Astrocyte (in vitro differentiated cells and primary cell): ENCODE results near the gene NPIPA1.
"Not testable (repeated sequence)": the region's sequence is repeated elsewhere in the genome, so short reads cannot be mapped to it uniquely, and the experiment has no call there.

ENCODE experiments used
- EZH2 ChIP-seq: IDR thresholded peaks from 2 replicates; pipeline ENCODE4 v1.6.1; 2012; ENCODE audit warnings: mild to moderate bottlenecking, low read length, inconsistent platforms; ENCODE audit not compliant: insufficient read depth
- TF ChIP-seq, protein P1 (sequence below): IDR thresholded peaks from 2 replicates; pipeline ENCODE4 v1.5.1; 2011; ENCODE audit warnings: low read depth, mild to moderate bottlenecking, inconsistent platforms, low read length, moderate library complexity; ENCODE audit not compliant: insufficient read depth

- TF ChIP-seq, protein P1, sequence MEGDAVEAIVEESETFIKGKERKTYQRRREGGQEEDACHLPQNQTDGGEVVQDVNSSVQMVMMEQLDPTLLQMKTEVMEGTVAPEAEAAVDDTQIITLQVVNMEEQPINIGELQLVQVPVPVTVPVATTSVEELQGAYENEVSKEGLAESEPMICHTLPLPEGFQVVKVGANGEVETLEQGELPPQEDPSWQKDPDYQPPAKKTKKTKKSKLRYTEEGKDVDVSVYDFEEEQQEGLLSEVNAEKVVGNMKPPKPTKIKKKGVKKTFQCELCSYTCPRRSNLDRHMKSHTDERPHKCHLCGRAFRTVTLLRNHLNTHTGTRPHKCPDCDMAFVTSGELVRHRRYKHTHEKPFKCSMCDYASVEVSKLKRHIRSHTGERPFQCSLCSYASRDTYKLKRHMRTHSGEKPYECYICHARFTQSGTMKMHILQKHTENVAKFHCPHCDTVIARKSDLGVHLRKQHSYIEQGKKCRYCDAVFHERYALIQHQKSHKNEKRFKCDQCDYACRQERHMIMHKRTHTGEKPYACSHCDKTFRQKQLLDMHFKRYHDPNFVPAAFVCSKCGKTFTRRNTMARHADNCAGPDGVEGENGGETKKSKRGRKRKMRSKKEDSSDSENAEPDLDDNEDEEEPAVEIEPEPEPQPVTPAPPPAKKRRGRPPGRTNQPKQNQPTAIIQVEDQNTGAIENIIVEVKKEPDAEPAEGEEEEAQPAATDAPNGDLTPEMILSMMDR = not testable (repeated sequence)
- TF ChIP-seq EZH2 = not testable (repeated sequence)
Measured at GRCh38 chr16:14975418-14976194, 38.4 kb downstream of the NPIPA1 start.
